ENCODE data around the gene ARL2. TPM values are rescaled to one million over a fixed set of nuclear protein-coding genes. Genes with fewer than 3 reads are reported as not detected.
A peak's percentile ranks its signal among the peaks of the same experiment; 100 is the strongest.

The ARL2 gene
- total RNA-seq, 3 donors from 2014 or later (not counting 1 experiment from before 2014, with no cell fraction given), result 19.9 to 20.5 (median 20.2) TPM

DNA sequence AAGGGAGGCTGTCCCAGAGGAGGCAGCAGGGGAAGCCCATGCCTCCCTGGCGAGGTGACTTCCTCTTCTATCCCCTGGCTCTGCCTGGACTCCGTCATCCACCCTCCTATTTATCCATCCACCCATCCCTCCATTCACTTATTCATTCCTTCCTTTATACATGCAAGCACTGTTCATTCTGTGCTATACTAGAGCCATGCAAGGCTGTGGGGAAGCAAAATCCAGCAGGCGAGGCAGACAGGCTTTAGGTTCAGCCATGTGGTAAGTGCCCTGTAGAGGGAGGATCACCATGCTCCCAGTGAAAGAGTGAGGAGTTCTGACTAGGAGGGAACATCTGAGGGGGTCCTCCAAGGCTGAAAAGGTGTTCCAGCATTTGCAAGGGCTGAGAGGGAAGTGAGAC, 45.6 kb downstream of the ARL2 start:
- Histone ChIP-seq H3K27me3 (ENCODE audit: control insufficient read depth, insufficient read depth, low read length) (no peaks in the 10 kb centered on the region), H3K27ac (ENCODE audit: low read length) (no peak overlapping the region), H3K9me3 (ENCODE audit: control insufficient read depth, insufficient read depth, low read length) (no peaks in the 10 kb centered on the region), H3K36me3 (ENCODE audit: control insufficient read depth, insufficient read depth, low read length) (no peaks in the 10 kb centered on the region), H3K4me3 (ENCODE audit: low read length) (no peak overlapping the region), H3K4me1 (ENCODE audit: control insufficient read depth, insufficient read depth, low read length) (no peaks in the 10 kb centered on the region)
- H3K36me3 Mint-ChIP-seq, result no peaks in the 10 kb centered on the region
- no peak for DNase-seq
- no peak overlapping the region for H3K27ac Mint-ChIP-seq
- no peak overlapping the region for H3K4me3 Mint-ChIP-seq
- no peak for ATAC-seq
- WGBS (ENCODE audit: insufficient coverage), result 90% methylated on average over 3 of the region's 3 CpGs
- H3K9me3 Mint-ChIP-seq, result no peaks in the 10 kb centered on the region
- TF ChIP-seq, protein P1, sequence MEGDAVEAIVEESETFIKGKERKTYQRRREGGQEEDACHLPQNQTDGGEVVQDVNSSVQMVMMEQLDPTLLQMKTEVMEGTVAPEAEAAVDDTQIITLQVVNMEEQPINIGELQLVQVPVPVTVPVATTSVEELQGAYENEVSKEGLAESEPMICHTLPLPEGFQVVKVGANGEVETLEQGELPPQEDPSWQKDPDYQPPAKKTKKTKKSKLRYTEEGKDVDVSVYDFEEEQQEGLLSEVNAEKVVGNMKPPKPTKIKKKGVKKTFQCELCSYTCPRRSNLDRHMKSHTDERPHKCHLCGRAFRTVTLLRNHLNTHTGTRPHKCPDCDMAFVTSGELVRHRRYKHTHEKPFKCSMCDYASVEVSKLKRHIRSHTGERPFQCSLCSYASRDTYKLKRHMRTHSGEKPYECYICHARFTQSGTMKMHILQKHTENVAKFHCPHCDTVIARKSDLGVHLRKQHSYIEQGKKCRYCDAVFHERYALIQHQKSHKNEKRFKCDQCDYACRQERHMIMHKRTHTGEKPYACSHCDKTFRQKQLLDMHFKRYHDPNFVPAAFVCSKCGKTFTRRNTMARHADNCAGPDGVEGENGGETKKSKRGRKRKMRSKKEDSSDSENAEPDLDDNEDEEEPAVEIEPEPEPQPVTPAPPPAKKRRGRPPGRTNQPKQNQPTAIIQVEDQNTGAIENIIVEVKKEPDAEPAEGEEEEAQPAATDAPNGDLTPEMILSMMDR (IDR thresholded peaks at IDR 0.05), result no peak
- intact Hi-C loops (cut with micrococcal nuclease), result no loop called here
- H3K27me3 Mint-ChIP-seq (ENCODE audit: low read depth in 2 of 2), result peaks cover 3 to 7% of the 10 kb centered on the region in 2 donors
- H3K4me1 Mint-ChIP-seq, result no peaks in the 10 kb centered on the region

DNA sequence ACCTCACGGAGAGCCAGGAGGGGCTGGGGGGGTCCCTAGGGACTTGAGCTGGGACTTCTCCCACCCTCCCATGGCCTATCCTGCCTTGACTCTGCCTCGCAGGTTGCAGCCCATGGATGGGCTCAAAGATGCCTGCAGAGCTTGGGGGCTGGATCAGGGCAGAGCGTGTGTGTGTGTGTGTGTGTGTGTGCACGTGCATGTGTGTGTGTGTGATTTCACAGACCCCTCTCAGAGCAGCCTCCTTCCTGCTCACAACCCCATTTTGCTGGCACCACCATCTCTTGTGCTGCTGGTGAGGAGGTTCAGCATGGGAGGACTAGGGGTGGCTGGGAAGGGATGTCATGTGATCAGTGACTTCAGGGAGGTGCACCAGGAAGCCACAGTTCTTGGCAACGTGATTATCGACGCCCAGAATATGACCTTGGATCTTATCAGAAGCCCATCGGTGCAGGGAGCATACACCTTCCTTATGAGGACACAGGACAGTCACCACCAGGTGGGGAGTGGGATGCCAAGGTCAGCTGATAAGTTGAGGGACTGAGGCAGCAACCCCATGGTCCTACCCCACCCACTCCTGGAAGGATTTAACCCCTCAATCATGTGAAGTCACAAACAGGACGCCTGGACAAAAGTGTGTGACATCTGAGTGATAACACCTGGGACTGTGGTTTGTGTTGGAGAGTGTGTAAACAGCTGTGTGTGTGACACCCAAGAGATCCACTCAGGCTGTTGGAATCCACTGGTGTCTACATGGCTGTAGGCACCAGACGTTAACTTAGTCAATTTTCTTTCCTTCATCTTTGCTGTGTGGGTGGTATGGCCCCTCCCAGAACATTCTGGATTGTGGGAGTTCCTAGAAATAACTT, 46.2 kb downstream of the ARL2 start:
- ATAC-seq, result no peak
- 55% methylated on average over 9 of the region's 10 CpGs for WGBS (ENCODE audit: insufficient coverage)
- H3K36me3 ChIP-seq (ENCODE audit: control insufficient read depth, insufficient read depth, low read length), result no peaks in the 10 kb centered on the region

DNA sequence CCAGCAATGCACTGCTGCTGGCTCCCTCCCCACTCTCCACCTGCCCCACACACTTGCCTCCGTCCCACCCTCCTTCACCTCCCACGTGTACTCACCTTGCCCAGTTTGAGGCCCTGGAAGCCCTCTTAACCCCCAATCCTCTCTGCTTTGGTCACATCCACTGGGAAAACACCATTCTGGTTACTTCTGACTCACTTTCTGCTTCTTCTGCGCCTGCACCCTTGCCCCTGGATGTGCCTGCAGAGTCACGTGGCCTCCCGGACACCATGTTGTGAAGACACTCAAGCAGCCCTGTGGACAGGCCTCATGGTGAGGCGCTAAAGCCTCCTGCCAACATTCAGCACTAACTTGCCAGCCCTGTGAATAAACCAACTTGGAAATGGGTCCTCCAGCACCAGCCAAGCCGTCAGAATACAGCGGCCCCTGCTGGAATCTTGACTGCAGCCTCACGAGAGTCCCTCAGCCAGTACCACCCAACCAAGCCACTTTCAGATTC, 47.0 kb downstream of the ARL2 start:
- H3K27ac ChIP-seq (ENCODE audit: low read length), result no peak overlapping the region
- TF ChIP-seq, protein P1 (IDR thresholded peaks at IDR 0.05), result no peak
- Mint-ChIP-seq H3K36me3 (no peaks in the 10 kb centered on the region), H3K27me3 (ENCODE audit: low read depth in 2 of 2) (peaks cover 3 to 7% of the 10 kb centered on the region in 2 donors), H3K4me3 (no peak overlapping the region), H3K4me1 (no peaks in the 10 kb centered on the region), H3K27ac (no peak overlapping the region), H3K9me3 (no peaks in the 10 kb centered on the region)
- intact Hi-C loops (cut with micrococcal nuclease), result no loop called here
- DNase-seq (peak in 1 of 2 donors; percentile 26), ATAC-seq (no peak)
- no peaks in the 10 kb centered on the region for H3K9me3 ChIP-seq (ENCODE audit: control insufficient read depth, insufficient read depth, low read length)
- H3K36me3 ChIP-seq (ENCODE audit: control insufficient read depth, insufficient read depth, low read length), result no peaks in the 10 kb centered on the region
- H3K4me3 ChIP-seq (ENCODE audit: low read length), result no peak overlapping the region
- 87% methylated on average over 9 of the region's 9 CpGs for WGBS (ENCODE audit: insufficient coverage)
- no peaks in the 10 kb centered on the region for H3K27me3 ChIP-seq (ENCODE audit: control insufficient read depth, insufficient read depth, low read length)
- H3K4me1 ChIP-seq (ENCODE audit: control insufficient read depth, insufficient read depth, low read length), result no peaks in the 10 kb centered on the region

More for the DNA sequence above, 46.2 kb downstream of the ARL2 start:
- Mint-ChIP-seq H3K27ac (no peak overlapping the region), H3K4me1 (no peaks in the 10 kb centered on the region), H3K4me3 (no peak overlapping the region), H3K27me3 (ENCODE audit: low read depth in 2 of 2) (peaks cover 3 to 7% of the 10 kb centered on the region in 2 donors), H3K36me3 (no peaks in the 10 kb centered on the region), H3K9me3 (no peaks in the 10 kb centered on the region)
- intact Hi-C loops (cut with micrococcal nuclease), result no loop called here
- Histone ChIP-seq H3K4me1 (ENCODE audit: control insufficient read depth, insufficient read depth, low read length) (no peaks in the 10 kb centered on the region), H3K4me3 (ENCODE audit: low read length) (no peak overlapping the region), H3K27me3 (ENCODE audit: control insufficient read depth, insufficient read depth, low read length) (no peaks in the 10 kb centered on the region), H3K9me3 (ENCODE audit: control insufficient read depth, insufficient read depth, low read length) (no peaks in the 10 kb centered on the region), H3K27ac (ENCODE audit: low read length) (no peak overlapping the region)
- DNase-seq, result no peak
- TF ChIP-seq, protein P1 (IDR thresholded peaks at IDR 0.05), result no peak

Measured in natural killer cell (primary cell).